Measurements from ENCODE around the gene NTNG1.

DNA sequence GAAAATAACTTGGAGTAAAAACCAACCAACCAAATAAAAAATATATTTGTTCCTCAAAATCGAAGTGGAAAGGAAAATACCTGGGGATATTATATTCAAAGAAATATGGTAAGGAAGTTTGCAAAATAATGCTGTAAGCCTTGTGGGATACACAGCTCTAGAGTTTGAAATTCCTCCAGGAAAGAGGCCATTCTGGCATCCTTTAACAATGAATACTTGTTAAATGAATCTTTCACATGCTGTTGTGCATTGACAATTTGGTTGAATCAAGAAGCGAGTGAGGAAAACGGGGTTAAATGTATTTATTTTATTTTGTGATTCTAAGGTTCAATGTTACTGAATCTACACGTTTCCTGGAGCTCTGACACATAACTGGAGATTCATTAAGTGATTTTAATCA lies 30.5 kb upstream of the NTNG1 start:
- TF ChIP-seq, protein P1, sequence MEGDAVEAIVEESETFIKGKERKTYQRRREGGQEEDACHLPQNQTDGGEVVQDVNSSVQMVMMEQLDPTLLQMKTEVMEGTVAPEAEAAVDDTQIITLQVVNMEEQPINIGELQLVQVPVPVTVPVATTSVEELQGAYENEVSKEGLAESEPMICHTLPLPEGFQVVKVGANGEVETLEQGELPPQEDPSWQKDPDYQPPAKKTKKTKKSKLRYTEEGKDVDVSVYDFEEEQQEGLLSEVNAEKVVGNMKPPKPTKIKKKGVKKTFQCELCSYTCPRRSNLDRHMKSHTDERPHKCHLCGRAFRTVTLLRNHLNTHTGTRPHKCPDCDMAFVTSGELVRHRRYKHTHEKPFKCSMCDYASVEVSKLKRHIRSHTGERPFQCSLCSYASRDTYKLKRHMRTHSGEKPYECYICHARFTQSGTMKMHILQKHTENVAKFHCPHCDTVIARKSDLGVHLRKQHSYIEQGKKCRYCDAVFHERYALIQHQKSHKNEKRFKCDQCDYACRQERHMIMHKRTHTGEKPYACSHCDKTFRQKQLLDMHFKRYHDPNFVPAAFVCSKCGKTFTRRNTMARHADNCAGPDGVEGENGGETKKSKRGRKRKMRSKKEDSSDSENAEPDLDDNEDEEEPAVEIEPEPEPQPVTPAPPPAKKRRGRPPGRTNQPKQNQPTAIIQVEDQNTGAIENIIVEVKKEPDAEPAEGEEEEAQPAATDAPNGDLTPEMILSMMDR (IDR thresholded peaks at IDR 0.05) = no peak
- TF ChIP-seq POLR2A (IDR thresholded peaks at IDR 0.05; ENCODE audit: low read depth) = no peak

All from esophagus muscularis mucosa (tissue), 3 donors.